Neural crest cell (in vitro differentiated cells): ENCODE data around the gene ACAA2. TPM values are rescaled to one million over a fixed set of nuclear protein-coding genes. Genes with fewer than 3 reads are reported as not detected.

ENCODE experiments used
- DNase-seq: peaks from one replicate; pipeline ENCODE4 v3.0.0; 2021; ENCODE audit warnings: low read depth, mixed read lengths, low spot score
- H3K27ac Mint-ChIP-seq: one replicate; pipeline ENCODE4 v1.8.0; 2021; ENCODE audit warnings: mild to moderate bottlenecking, mixed read lengths; ENCODE audit not compliant: unreplicated experiment
- H3K27me3 Mint-ChIP-seq: 2 replicates; pipeline ENCODE4 v1.8.0; 2021; ENCODE audit warnings: low read depth, mild to moderate bottlenecking, mixed read lengths
- H3K36me3 Mint-ChIP-seq: 2 replicates; pipeline ENCODE4 v1.8.0; 2021; ENCODE audit warnings: low read depth, mild to moderate bottlenecking, mixed read lengths
- H3K4me1 Mint-ChIP-seq: 2 replicates; pipeline ENCODE4 v1.8.0; 2021; ENCODE audit warnings: mixed read lengths
- H3K4me3 Mint-ChIP-seq: one replicate; pipeline ENCODE4 v1.8.0; 2021; ENCODE audit warnings: mild to moderate bottlenecking, mixed read lengths
- H3K9me3 Mint-ChIP-seq: 2 replicates; pipeline ENCODE4 v1.8.0; 2021; ENCODE audit warnings: mixed read lengths
- CTCF ChIP-seq: fragments of 200-600 bp; sonication (generic); conservative IDR thresholded peaks from 2 replicates; pipeline ENCODE4 v1.5.0; 2021; ENCODE audit warnings: antibody characterized with exemption, mild to moderate bottlenecking
- long read RNA-seq: library from polyadenylated mRNA; unstranded; transcript quantifications from one replicate; pipeline ENCODE4 v2.0.0, GENCODE V29; 2020
- total RNA-seq: library from RNA; stranded (reverse); gene quantifications from 2 replicates; pipeline ENCODE4 v1.2.1, GENCODE V29; 2021

The ACAA2 gene
- 67.5 and 73.0 TPM in 2 replicates for total RNA-seq
- long read RNA-seq, transcript ACAA2-201 (10 exons, 3,350 nt): major isoform, 190 of 250 reads
- long read RNA-seq, transcript ACAA2-205 (10 exons, 1,657 nt): minor isoform, 19 of 250 reads
- long read RNA-seq, partial matches to known transcripts: 16 of 250 reads
- long read RNA-seq, other reads (novel, unspliced or antisense): 25 of 250 reads

- no peak for TF ChIP-seq CTCF
- H3K36me3 Mint-ChIP-seq: peaks cover 21% of the 10 kb centered on the region
- H3K27me3 Mint-ChIP-seq: no peaks in the 10 kb centered on the region
- peaks cover 35% of the 10 kb centered on the region for H3K4me1 Mint-ChIP-seq
- peak; percentile 75 for DNase-seq
- peak within 1 kb of the TSS; percentile 95 for H3K4me3 Mint-ChIP-seq
- peak within 1 kb of the TSS; percentile 99 for H3K27ac Mint-ChIP-seq
- peaks cover 9% of the 10 kb centered on the region for H3K9me3 Mint-ChIP-seq
These were observed at the start of gene ACAA2 for GRCh38 chr18:49813319-49814146. ACAA2 (minus strand) TSS chr18:49813533; CDS start chr18:49813484, 49 bp downstream.

- TF ChIP-seq CTCF: no peak
- no peaks in the 10 kb centered on the region for H3K4me1 Mint-ChIP-seq
- H3K27me3 Mint-ChIP-seq: no peaks in the 10 kb centered on the region
- DNase-seq: no peak
- H3K4me3 Mint-ChIP-seq: no peak overlapping the region
- no peaks in the 10 kb centered on the region for H3K9me3 Mint-ChIP-seq
- H3K27ac Mint-ChIP-seq: no peak overlapping the region
- H3K36me3 Mint-ChIP-seq: no peaks in the 10 kb centered on the region
These were observed 49.5 kb upstream of the ACAA2 start for GRCh38 chr18:49862656-49863385.

GRCh38 chr18:49861659-49862058, 48.3 kb upstream of the ACAA2 start:
- no peaks in the 10 kb centered on the region for H3K36me3 Mint-ChIP-seq
- H3K27me3 Mint-ChIP-seq: no peaks in the 10 kb centered on the region
- no peak for DNase-seq
- H3K27ac Mint-ChIP-seq: no peak overlapping the region
- no peaks in the 10 kb centered on the region for H3K4me1 Mint-ChIP-seq
- peak; percentile 53 for TF ChIP-seq CTCF
- H3K4me3 Mint-ChIP-seq: no peak overlapping the region
- H3K9me3 Mint-ChIP-seq: no peaks in the 10 kb centered on the region

GRCh38 chr18:49859725-49860124, 46.4 kb upstream of the ACAA2 start:
- Mint-ChIP-seq H3K36me3 (no peaks in the 10 kb centered on the region), H3K4me1 (no peaks in the 10 kb centered on the region), H3K9me3 (no peaks in the 10 kb centered on the region), H3K27me3 (no peaks in the 10 kb centered on the region), H3K27ac (no peak overlapping the region), H3K4me3 (no peak overlapping the region)
- no peak for TF ChIP-seq CTCF
- DNase-seq: no peak

GRCh38 chr18:49859021-49859359, 45.7 kb upstream of the ACAA2 start:
- Mint-ChIP-seq H3K36me3 (no peaks in the 10 kb centered on the region), H3K27ac (no peak overlapping the region), H3K4me3 (no peak overlapping the region), H3K27me3 (no peaks in the 10 kb centered on the region), H3K4me1 (no peaks in the 10 kb centered on the region), H3K9me3 (no peaks in the 10 kb centered on the region)
- TF ChIP-seq CTCF: peak; percentile 16
- DNase-seq: no peak
